ENCODE measurements around the gene RBM20.
"Not testable (repeated sequence)": the region's sequence is repeated elsewhere in the genome, so short reads cannot be mapped to it uniquely, and the experiment has no call there.

RBM20 gene

DNA sequence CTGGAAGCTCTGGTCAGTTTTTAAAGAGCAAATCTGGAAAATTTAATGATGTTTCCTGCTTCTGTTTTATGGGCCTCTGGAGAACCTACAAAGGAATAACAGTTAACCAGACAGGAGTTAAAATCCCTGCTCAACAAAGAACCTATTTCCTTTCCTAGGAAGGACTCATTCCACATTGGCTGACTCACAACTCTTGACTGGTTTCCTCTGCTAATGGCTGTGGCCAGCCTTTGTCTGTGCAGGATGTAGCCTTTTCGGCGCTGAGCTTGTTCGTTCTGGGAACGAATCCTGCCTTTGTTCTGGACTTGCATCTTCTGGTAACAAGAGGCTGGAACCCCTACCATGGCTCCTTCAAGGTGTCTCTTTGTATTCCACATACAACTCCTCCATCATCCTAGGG lies 114.8 kb downstream of the RBM20 start:
- DNase-seq (ENCODE audit: extremely low read depth in 1 of 2, low read depth in 1 of 2), result no peak

DNA sequence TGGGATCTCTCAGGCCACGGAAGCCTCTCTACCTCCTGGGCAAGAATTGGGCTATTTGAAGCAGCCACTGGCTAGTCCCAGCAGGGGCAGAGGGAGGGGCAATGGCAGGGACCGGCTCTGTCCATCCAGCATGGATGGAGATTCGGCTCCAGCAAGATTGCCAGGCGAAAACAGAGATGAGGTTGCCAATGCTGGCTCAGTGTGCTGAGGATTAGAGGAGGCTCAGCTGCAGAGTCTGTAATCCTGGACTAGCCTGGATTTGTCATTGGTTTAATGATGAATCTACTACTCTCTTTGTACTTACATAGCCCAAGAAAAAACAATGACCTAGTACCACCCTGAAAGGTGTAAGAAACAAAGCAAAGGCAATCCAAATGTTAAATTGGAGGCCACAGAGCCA lies 115.4 kb downstream of the RBM20 start:
- DNase-seq (ENCODE audit: extremely low read depth in 1 of 2, low read depth in 1 of 2), result no peak

DNA sequence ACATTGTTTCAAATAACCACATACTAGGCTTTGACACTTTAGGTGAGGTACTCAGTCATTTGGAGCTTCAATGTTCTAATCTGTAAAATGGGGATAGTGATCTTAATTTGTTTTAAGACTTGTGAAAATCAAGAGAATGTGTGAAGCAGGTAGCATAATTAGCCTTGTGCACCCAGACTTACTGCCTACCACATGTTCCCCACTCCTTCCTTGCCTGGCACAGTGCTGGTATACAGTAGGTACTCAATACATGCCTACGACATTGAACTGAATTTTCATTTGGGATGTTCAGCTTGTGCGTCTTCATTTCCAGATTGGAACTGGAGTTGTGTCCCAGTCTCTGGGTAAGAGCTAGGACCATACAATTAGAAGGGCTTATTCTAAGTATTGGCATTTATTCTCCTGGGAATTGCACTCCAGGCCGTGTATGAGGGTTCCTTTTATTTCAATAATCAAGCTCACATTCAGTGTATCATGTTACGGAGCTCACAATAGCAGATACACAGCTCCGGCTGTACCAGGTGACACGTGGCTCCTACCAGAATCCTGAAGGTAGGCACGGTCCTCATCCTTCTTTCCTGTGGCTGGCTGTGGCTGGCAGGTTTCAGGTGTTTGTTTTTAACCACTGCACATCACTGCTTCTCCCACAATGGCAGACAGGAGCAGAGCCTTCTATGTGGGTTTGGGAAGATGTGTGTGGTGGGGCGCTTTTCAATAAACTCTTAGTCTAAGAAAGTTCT lies 118.1 kb downstream of the RBM20 start:
- no peak for DNase-seq (ENCODE audit: extremely low read depth in 1 of 2, low read depth in 1 of 2)

DNA sequence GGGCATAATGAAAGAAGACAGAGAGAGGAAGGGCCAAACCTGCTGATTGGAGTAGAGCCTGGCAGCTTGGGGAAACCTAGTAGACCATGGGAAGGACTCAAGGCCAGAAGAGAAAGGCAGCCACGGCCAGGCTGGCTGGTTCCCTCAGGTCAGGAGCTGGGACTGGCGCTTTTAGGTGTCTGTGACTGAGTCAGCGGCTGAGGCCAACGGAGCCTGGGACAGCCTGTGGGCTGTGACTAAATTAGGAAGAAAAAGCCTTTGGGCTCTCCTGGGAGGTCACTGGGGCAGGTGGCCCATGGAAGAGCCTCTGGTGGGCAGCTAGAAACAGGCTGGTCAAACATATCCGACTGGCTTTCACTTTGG lies 118.7 kb downstream of the RBM20 start:
- DNase-seq (ENCODE audit: extremely low read depth in 1 of 2, low read depth in 1 of 2), result no peak

DNA sequence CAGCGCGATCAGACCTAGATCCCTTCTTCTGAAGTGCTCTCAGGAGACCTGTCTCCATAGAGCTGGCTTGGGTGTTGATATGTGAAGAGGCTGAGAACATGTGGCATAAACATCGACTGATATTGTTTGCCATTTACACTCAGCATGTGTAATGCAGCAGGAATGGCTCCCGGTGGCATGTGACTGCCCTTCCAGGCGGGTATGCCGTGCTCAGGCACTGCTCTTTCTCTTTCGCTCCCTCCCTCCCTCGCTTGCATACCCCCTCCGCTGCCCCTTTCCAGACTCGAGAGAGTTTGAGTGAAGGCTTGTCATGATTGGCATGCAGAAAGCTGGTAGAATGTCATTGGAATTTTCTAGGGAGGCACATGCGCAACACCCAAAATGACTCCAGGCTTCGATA lies 120.2 kb downstream of the RBM20 start:
- no peak for DNase-seq (ENCODE audit: extremely low read depth in 1 of 2, low read depth in 1 of 2)

DNA sequence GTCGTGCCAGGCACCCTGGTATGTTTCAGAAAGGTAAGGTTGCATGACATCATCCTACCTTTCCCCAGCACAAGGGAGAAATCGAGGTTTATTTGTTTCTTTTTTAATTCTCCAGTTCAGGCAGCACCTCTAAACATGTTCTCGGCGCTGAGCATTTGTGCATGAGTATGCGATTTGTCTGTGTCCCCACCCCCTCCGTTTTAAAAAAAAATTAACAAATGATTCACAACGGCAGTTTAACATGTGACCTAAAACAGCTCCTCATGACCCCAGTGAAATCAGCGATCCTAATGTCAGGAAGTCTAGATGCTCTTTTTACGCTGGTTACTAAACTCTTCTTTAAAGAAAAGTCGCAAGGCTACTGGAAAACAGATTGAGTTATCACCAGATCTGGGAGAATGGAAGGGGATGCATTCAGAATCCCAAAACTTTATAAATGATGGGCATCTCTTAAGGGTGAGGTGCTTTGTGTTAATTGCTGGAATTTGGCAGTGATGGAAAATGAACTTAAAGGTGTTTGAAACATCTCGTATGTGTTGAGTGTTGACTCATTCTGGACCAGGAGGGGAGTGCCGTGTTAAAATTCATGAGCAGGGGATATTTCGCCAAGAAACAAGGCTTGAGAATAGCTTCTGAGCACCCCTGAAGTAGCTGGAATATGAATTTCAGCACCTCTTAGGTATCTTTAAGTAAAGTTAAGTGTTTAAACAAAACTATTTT lies 120.8 kb downstream of the RBM20 start:
- no peak for DNase-seq (ENCODE audit: extremely low read depth in 1 of 2, low read depth in 1 of 2)

DNA sequence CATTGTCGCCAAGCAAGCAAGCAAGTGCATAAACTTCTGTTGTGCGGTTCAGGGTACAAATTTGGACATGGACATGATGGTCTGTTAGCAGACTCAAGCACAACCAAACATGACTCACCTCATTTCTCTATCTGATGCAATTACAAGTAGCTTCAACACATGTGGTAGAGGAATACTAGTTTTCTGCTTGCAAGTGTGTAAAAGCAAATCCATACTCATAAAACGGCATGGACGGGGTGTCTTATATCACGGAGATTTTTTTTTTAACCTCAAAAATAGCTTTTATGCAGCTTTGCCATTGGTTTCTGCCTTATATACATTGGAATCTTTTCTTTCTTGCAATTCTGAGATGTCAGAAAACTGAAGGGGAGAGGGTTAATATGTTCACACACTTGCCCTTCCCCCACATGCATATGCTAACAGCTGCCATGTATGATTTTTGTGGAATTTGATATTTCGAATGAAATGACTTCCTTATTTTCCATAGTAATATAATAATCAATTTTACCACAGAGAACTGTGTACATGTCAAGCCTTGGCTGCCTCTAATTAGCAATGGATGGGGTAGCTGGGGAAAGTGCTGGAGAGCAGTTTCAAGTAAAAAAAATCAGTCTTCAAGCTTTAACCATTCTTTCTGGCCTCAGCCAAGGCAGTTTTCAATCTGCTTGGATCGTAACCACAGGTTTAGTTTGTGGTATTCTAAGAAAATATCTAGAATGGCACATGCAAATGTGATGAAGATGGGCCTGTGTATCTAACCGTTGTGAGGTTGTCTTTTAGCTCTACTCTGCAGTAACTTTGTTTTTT lies 121.6 kb downstream of the RBM20 start:
- no peak for DNase-seq (ENCODE audit: extremely low read depth in 1 of 2, low read depth in 1 of 2)

DNA sequence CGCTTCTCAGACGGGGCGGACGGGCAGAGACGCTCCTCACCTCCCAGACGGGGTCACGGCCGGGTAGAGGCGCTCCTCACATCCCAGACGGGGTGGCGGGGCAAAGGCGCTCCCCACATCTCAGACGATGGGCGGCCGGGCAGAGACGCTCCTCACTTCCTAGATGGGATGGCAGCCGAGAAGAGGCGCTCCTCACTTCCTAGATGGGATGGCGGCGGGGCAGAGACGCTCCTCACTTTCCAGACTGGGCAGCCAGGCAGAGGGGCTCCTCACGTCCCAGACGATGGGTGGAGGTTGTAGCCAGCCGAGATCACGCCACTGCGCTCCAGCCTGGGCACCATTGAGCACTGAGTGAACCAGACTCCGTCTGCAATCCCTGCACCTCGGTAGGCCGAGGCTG lies 123.5 kb downstream of the RBM20 start:
- not testable (repeated sequence) for DNase-seq (ENCODE audit: extremely low read depth in 1 of 2, low read depth in 1 of 2)

DNA sequence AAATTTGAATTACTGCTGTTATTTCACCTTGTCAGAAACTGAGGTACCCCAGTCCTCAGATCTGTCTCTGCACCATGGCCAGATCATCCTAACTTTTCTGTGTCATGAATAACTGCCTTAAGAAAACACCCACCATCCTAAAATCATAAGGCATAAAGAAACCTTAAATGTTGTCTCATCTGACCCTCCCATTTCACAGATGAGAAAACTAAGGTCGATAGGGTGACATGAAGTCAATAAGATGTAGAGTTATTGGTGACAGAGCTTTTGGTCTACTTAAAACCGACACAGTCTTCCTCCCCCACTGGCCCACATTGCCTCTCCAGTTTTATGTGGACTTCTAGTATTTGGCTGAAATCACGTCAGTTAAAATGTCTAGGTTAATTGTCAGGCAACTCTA lies 126.1 kb downstream of the RBM20 start:
- DNase-seq (ENCODE audit: extremely low read depth in 1 of 2, low read depth in 1 of 2), result no peak

DNA sequence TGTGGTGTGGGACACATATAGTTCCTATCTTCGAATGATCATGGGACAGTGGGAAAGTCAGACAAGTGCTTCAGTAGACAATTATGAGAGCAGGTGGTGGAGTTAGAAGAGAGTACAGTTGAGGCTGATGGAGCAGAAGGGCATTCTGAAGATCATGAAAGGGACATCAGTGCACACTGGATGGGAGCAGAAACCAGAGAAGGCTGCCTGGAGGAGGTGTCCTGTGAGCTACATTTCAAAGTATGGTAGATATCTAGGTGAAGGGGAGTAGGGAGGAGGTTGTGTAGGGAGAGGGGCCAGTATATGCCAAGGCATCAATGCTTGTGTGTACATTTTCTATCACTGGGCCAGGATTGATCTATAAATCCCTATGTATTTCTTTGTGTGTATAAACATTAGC lies 127.3 kb downstream of the RBM20 start:
- DNase-seq (ENCODE audit: extremely low read depth in 1 of 2, low read depth in 1 of 2), result no peak

DNA sequence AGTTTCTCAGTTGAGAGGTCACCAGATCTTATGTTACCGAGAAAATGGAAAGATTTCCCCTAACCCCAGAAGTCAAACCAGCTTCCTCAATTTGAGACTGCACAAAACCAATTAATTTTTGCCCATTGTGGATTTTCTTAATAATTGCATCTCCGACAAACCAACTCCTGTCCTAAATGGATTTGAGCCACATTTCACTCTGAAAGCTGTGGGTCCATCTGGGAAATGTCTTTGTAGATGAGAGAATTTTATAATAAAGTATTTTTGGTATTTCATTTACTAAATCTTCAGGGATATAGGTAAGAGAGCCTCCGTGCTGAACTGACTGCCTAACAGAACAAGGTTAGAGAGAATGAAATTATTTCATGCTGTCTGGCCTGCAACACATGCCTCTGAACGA lies 127.9 kb downstream of the RBM20 start:
- no peak for DNase-seq (ENCODE audit: extremely low read depth in 1 of 2, low read depth in 1 of 2)

DNA sequence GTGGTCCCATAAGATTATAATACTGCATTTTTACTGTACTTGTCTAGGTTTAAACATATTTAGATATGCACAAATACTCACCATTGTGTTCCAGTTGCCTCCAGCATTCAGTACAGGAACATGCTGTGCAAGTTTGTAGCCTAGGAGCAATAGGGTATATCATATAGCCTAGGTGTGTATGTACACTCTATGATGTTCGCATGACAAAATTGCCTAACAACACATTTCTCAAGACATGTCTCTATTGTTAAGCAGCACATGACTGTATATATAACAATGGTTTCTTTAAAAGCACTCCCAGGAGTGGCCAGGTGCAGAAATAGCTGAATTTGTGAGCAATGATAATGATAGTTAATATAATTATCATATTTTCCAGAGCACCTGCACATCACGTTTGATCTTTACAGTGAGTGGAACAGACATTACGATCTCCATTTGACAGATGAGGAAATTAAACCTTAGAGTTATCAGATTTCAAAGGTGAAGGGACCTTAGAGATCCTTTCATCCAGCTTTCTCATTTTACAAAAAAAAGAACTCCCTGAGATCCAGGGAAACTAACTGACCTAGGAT lies 128.4 kb downstream of the RBM20 start:
- no peak for DNase-seq (ENCODE audit: extremely low read depth in 1 of 2, low read depth in 1 of 2)

DNA sequence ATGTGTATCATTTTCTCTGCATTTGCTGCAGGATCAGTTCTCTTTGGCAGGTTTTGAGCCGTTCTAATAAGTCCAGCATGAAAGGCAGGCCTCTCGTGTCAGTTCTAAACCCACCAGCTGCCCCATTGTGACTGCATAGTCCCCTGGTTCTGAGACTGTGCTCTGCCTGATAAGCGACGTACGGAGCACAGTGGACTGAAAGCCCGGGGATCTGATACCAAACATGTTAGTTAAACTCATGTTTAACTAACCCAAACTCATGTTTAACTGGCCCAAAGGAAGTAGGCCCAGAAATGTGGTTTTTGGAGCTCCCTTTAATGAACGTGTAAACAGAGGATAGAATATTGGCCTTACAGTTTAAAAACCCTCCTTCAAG lies 129.5 kb downstream of the RBM20 start:
- no peak for DNase-seq (ENCODE audit: extremely low read depth in 1 of 2, low read depth in 1 of 2)

DNA sequence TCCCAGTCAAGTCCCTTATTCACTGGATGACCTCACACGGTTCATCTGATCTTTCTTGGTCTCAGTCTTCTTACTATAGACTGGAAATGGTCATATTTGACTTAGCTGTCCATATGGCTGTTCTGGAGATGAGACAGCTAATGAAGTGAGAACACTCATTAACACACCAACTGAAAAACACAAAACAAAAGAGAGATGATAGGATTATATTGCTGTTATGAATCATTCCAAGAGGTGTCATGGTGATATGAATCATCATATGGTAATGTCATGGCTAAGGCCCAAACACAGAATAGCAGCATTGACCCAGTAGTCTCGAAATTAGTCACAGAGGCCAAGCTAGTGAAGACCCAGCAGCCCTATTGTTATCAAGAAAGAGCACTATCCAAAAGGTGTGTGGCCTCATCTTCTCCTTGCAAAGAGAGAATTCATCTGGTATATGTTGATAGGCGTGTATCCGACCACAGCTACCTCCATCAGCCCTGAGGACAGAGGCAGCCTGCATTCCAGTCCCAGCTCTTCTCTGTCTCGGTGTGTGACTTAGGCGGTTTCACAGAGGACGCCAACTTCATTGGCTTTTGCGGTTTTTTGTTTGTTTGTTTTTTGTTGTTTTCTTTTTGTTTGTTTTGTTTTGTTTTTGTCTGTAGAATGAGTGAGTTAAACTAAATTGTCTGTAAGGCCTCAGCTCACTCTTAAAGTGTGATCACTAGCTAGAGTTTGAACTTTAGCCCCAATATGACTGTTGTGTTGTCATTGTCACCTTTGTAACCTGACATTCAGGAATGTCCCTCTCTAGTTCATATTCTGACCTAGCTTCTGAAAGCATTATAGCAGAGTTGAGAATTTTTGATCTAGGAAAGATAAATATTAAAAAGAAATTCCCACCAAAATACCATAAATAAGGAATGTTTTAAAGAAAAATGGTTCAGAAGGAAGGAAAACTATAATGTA lies 130.2 kb downstream of the RBM20 start:
- DNase-seq (ENCODE audit: extremely low read depth in 1 of 2, low read depth in 1 of 2), result no peak

DNA sequence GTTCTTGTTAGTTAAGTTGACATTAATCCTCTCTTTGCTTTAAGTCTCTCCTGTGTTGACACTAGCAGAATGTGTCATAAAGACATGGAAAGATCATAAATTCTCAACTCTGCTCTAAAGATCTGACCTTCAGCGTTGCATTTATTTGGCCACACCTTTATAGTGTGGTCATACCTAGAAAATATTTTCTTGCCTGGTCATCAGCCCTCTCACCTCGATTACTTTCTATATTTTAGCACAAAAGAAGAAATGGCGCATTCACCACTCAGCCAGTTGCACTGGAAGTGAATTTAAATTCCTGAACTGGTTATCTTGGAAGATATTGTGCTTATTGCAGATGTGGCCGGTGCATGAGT lies 130.9 kb downstream of the RBM20 start:
- DNase-seq (ENCODE audit: extremely low read depth in 1 of 2, low read depth in 1 of 2), result no peak

DNA sequence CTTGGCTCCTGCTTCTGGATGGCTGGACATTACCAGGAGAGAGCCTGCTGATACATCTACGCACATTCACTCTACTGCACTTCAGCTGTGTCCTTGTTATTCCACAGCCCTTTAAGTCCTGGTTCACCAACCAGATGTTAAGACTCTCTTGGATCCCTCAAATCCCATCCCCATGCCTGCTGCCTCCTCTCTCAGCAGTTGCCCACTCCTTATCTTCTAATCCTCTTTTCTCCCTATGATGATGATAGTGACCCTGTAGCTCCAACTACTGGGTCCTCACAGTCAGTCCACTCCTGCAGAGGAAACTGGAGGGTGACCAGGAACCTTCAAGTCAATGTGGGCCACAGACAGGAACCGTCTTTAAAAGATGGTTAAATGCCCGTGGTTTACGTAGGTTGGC lies 131.3 kb downstream of the RBM20 start:
- no peak for DNase-seq (ENCODE audit: extremely low read depth in 1 of 2, low read depth in 1 of 2)

DNA sequence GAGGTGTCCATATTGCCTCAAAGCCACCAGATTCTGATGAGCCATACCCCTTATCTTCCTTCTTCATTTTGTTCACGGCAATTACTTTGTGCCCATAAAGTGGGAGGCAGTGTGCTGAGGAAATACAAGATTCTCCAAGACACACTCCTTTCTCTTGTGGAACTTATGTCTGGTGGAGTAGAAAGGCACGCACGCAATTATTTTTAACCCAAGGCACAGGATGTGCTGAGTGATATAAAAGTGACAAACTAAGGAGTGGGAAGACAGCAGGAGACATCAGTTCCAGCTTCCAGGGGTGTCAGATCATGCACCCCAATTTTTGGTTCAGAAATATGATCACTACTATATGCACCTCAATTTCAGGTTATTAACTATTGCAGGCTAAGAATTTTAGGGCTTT lies 132.9 kb downstream of the RBM20 start:
- no peak for DNase-seq (ENCODE audit: extremely low read depth in 1 of 2, low read depth in 1 of 2)

DNA sequence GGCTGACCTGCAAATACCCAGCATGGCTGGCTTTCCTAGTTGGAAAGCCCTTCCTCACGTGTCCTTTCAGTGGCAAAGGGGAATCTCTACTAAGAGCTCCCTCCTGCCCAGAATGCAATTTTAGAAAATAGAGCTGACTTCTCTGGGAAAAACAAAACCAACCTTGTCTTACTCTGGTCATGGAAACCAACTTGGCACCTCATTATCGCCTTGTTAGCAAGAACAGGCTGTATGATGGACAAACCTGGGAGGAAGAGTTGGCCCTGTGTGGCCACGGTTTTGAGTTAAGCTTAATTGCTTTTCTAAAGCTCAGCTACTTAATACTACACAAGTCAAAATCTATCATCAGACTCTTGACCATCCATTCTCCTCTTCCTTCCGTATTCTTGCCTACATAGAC lies 133.5 kb downstream of the RBM20 start:
- DNase-seq (ENCODE audit: extremely low read depth in 1 of 2, low read depth in 1 of 2), result no peak

DNA sequence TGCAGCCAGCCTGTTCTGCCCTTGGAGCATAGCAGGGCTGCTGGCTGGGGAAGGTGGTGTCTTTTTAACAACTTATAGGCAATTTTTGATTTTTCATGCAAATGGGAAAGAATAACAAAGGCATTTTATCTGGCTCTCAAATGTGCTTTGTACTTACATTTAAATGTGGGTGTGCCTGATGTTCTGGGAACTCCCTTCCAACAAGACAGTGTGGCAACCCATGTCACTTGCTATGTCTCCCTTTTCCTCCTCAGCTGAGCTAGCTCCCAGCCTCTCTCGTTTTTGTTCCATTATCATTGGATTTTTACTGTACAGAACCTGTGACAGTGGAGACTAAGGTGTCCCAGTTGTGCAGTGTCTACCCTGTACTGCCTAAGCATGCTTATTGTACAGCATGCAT lies 134.1 kb downstream of the RBM20 start:
- no peak for DNase-seq (ENCODE audit: extremely low read depth in 1 of 2, low read depth in 1 of 2)

DNA sequence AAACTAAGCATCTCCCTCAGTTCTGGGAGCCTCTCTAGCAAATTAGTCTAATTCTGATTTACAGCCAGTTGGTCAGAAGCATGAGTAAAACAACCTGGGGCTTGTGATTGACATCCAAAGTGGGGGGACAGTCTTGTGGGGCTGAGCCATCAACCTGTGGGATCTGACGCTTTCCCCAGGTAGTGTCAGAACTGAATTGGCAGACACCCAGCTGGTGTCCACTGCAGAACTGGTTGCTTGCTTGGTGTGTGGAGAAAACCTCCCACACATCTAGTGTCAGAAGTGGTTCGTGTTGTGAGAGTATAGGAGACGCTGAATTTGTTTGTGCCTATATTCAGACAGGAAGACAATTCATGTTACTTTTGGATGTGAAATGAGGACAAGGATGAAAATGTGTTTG lies 135.4 kb downstream of the RBM20 start:
- DNase-seq (ENCODE audit: extremely low read depth in 1 of 2, low read depth in 1 of 2), result no peak

DNA sequence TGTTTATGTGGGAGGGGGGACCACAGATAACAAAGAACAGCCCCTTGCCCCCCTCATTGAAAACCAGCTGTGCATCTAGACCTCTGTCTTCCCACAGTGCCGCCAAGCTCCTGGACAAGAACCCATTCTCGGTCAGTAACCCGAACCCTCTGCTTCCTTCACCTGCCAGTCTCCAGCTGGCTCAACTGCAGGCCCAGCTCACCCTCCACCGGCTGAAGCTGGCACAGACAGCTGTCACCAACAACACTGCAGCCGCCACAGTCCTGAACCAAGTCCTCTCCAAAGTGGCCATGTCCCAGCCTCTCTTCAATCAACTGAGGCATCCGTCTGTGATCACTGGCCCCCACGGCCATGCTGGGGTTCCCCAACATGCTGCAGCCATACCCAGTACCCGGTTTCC lies 136.6 kb downstream of the RBM20 start:
- no peak for DNase-seq (ENCODE audit: extremely low read depth in 1 of 2, low read depth in 1 of 2)
